ENCODE data around the gene IARS1.

IARS1 gene

DNA sequence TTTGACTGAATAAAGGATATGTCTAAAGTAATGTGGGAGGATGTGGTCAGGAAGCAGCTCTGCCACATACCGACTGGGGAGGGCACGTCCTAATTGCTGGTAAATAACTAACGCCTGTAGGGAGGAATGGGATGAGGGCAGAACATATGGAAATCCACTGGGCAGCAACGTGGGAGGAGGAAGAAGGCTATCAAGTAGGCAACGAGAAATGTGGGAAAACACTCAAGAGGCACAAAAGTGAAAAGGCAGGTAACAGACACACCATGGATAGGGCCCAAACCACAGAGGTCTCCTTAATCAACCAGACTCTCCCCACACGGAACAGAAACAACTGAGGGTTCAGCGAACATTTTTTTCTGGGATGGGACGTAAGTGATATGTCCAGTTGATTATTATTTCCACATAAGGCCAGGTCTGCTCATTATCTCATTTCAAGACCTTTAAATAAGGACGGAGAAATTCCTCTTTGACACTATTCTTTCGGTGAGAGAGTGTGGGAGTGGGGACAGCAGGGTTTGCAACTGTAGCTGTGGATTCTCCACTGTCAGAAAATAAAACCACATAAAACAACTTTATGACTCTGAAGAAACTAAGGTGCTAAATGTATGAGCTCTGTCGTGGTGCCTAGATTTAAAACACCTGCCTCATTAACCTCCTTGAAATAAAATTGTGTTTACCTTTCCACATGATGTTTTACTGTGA is 17.0 kb downstream of the IARS1 start:
- ATAC-seq (ENCODE audit: insufficient read depth, low read depth) = peak; percentile 42; the same call in 1 of the 3 replicates
- peaks cover 18% of the 10 kb centered on the region; the same call in 1 of the 2 replicates for H4K20me1 ChIP-seq (ENCODE audit: insufficient read depth, low read length)
- H3K4me3 ChIP-seq (ENCODE audit: low read depth in 1 of 2, low read length in 2 of 2) = no peak overlapping the region
- H3K9me3 ChIP-seq (ENCODE audit: insufficient read depth, low read length, severe bottlenecking) = no peaks in the 10 kb centered on the region
- no peaks in the 10 kb centered on the region for H3K27me3 ChIP-seq (ENCODE audit: insufficient read depth, low read length, poor library complexity)
- no peak for DNase-seq
- TF ChIP-seq EZH2 (IDR thresholded peaks at IDR 0.05; ENCODE audit: borderline replicate concordance, low read depth, low read length, severe bottlenecking) = no peak
- TF ChIP-seq, protein P1, sequence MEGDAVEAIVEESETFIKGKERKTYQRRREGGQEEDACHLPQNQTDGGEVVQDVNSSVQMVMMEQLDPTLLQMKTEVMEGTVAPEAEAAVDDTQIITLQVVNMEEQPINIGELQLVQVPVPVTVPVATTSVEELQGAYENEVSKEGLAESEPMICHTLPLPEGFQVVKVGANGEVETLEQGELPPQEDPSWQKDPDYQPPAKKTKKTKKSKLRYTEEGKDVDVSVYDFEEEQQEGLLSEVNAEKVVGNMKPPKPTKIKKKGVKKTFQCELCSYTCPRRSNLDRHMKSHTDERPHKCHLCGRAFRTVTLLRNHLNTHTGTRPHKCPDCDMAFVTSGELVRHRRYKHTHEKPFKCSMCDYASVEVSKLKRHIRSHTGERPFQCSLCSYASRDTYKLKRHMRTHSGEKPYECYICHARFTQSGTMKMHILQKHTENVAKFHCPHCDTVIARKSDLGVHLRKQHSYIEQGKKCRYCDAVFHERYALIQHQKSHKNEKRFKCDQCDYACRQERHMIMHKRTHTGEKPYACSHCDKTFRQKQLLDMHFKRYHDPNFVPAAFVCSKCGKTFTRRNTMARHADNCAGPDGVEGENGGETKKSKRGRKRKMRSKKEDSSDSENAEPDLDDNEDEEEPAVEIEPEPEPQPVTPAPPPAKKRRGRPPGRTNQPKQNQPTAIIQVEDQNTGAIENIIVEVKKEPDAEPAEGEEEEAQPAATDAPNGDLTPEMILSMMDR (IDR thresholded peaks at IDR 0.05; ENCODE audit: borderline replicate concordance, extremely low read depth, low read length, poor library complexity, severe bottlenecking) = no peak
- no peak overlapping the region for H3K4me2 ChIP-seq (ENCODE audit: insufficient read depth, low read length)
- H3K27ac ChIP-seq (ENCODE audit: low read length) = no peak overlapping the region
- peaks cover 24% of the 10 kb centered on the region; the same call in 1 of the 2 replicates for H3K79me2 ChIP-seq (ENCODE audit: insufficient read depth, low read length)
- H3K9ac ChIP-seq (ENCODE audit: low read depth, low read length) = no peak overlapping the region
- no peaks in the 10 kb centered on the region for H3K4me1 ChIP-seq (ENCODE audit: insufficient read depth, low read length)
- H2AFZ ChIP-seq (ENCODE audit: low read depth, low read length) = no peak overlapping the region
- peaks cover 99% of the 10 kb centered on the region for H3K36me3 ChIP-seq (ENCODE audit: insufficient read depth, low read length)

DNA sequence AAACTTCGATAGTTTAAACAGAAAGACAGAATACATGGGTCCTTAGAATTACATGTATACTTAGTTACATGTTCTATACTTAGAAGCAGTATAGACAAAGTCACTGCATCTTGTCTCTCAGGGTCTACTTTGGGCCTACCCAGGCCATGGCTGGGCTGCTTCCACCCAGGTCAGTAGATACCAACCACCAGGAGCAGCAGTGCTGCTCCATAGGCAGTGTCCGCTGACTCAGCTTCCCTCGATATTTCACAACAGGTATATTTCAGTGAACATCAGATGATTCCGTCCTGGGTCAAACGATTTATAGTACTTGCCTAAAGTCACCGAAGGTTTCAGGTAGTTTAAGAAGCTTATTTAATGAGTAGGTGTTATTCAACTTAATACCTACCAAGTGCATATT is 18.0 kb downstream of the IARS1 start:
- ATAC-seq (ENCODE audit: insufficient read depth, low read depth) (no peak), DNase-seq (no peak)
- Histone ChIP-seq H3K9ac (ENCODE audit: low read depth, low read length) (no peak overlapping the region), H3K4me2 (ENCODE audit: insufficient read depth, low read length) (no peak overlapping the region), H3K27me3 (ENCODE audit: insufficient read depth, low read length, poor library complexity) (no peaks in the 10 kb centered on the region), H4K20me1 (ENCODE audit: insufficient read depth, low read length) (peaks cover 14% of the 10 kb centered on the region; the same call in 1 of the 2 replicates), H3K27ac (ENCODE audit: low read length) (no peak overlapping the region), H3K4me3 (ENCODE audit: low read depth in 1 of 2, low read length in 2 of 2) (no peak overlapping the region), H2AFZ (ENCODE audit: low read depth, low read length) (no peak overlapping the region), H3K4me1 (ENCODE audit: insufficient read depth, low read length) (no peaks in the 10 kb centered on the region), H3K79me2 (ENCODE audit: insufficient read depth, low read length) (peaks cover 21% of the 10 kb centered on the region; the same call in 1 of the 2 replicates), H3K9me3 (ENCODE audit: insufficient read depth, low read length, severe bottlenecking) (no peaks in the 10 kb centered on the region), H3K36me3 (ENCODE audit: insufficient read depth, low read length) (peaks cover 99% of the 10 kb centered on the region)
- TF ChIP-seq, protein P1 (IDR thresholded peaks at IDR 0.05; ENCODE audit: borderline replicate concordance, extremely low read depth, low read length, poor library complexity, severe bottlenecking) = no peak
- no peak for TF ChIP-seq EZH2 (IDR thresholded peaks at IDR 0.05; ENCODE audit: borderline replicate concordance, low read depth, low read length, severe bottlenecking)

GRCh38 chr9:92270511-92270910 is 23.0 kb downstream of the IARS1 start:
- peaks cover 99% of the 10 kb centered on the region for H3K36me3 ChIP-seq (ENCODE audit: insufficient read depth, low read length)

More at GRCh38 chr9:92270511-92270910, 23.0 kb downstream of the IARS1 start:
- TF ChIP-seq, protein P1 (IDR thresholded peaks at IDR 0.05; ENCODE audit: borderline replicate concordance, extremely low read depth, low read length, poor library complexity, severe bottlenecking) = no peak
- no peak for TF ChIP-seq EZH2 (IDR thresholded peaks at IDR 0.05; ENCODE audit: borderline replicate concordance, low read depth, low read length, severe bottlenecking)
- Histone ChIP-seq H3K4me2 (ENCODE audit: insufficient read depth, low read length) (no peak overlapping the region), H3K9me3 (ENCODE audit: insufficient read depth, low read length, severe bottlenecking) (no peaks in the 10 kb centered on the region), H3K27me3 (ENCODE audit: insufficient read depth, low read length, poor library complexity) (no peaks in the 10 kb centered on the region), H3K27ac (ENCODE audit: low read length) (no peak overlapping the region), H3K79me2 (ENCODE audit: insufficient read depth, low read length) (peaks cover 15% of the 10 kb centered on the region; the same call in 1 of the 2 replicates), H4K20me1 (ENCODE audit: insufficient read depth, low read length) (peaks cover 22% of the 10 kb centered on the region), H3K9ac (ENCODE audit: low read depth, low read length) (no peak overlapping the region), H2AFZ (ENCODE audit: low read depth, low read length) (no peak overlapping the region), H3K4me3 (ENCODE audit: low read depth in 1 of 2, low read length in 2 of 2) (no peak overlapping the region), H3K4me1 (ENCODE audit: insufficient read depth, low read length) (no peaks in the 10 kb centered on the region)
- ATAC-seq (ENCODE audit: insufficient read depth, low read depth) = no peak
- no peak for DNase-seq
